ENCODE results near the gene ECM1.

ECM1 gene

DNA sequence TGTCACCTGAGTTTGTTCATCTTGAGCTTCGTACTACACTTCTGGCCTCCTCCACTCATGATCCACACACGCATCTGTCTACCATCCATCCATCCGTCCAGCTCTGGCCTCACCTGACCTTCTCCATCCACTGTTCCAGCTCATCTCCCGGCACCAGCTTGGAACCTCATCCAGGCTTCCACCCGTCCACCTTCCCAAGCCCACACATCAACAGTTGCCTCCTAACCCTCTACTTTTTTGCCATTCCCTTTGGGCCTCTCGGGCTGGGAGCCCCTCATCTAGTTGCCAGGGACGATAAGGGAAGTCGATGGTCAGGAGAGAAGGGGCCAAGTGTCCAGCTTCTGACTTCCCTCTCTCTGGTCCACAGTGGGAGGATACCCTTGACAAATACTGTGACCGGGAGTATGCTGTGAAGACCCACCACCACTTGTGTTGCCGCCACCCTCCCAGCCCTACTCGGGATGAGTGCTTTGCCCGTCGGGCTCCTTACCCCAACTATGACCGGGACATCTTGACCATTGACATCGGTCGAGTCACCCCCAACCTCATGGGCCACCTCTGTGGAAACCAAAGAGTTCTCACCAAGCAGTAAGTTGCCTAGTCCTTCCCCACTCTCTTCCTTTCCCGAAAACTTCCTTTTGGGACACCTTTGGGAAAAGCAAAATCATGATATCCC, 4.2 kb downstream of the ECM1 start:
- DNase-seq (ENCODE audit: low read depth in 1 of 2, low spot score in 1 of 2), result no peak

DNA sequence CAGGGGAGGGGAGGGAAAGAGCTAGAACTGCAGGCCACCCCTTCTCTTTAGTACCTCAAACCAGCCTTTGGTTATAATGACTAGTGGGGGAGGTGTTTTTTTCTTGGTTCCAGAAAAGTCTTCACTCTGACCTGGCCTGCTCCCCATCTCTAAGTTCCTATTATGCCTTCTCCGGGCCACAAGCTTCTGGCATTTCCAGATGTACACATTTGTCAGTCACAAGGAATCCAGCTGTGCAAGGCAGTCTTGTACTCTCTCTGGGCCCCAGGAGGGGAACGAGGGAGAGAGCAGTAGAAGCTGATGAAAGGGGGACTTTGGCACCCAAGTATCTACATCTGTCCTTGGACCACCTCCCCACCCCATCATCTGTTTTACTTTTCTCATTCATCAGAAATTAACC, 4.9 kb downstream of the ECM1 start:
- DNase-seq (ENCODE audit: low read depth in 1 of 2, low spot score in 1 of 2), result no peak

DNA sequence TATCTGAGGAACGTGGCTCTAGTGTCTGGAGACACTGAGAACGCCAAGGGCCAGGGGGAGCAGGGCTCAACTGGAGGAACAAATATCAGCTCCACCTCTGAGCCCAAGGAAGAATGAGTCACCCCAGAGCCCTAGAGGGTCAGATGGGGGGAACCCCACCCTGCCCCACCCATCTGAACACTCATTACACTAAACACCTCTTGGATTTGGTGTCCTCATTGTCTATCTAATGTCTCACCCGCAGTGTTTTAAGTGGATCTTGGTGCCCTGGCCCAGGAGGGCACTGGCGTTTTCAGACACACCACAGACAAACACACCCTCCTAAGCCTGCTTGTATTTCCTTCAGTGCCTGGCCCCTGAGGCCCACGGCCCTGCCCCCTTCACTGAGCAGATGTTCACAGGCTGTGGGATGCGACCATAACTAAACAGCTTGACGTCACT, 5.5 kb downstream of the ECM1 start:
- DNase-seq (ENCODE audit: low read depth in 1 of 2, low spot score in 1 of 2), result no peak

DNA sequence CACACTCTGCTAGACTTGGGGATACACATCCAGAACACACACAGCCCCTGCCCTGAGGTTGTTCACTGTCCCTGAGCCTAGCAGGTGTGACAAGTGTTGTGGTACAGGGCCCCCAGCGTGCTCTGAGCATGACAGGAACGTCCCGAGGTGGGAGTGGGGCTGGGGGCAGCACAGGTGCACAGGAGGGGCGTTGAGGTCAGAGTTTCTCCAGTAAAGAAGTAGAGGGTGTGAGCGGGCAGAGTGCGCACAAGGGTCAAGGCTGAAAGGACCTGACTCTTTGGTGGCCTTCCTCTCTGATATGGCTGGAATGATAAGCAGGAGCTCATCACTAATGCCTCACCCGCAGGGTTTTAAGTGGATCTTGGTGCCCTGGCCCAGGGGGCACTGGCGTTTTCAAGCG, 6.4 kb downstream of the ECM1 start:
- DNase-seq (ENCODE audit: low read depth in 1 of 2, low spot score in 1 of 2), result no peak

DNA sequence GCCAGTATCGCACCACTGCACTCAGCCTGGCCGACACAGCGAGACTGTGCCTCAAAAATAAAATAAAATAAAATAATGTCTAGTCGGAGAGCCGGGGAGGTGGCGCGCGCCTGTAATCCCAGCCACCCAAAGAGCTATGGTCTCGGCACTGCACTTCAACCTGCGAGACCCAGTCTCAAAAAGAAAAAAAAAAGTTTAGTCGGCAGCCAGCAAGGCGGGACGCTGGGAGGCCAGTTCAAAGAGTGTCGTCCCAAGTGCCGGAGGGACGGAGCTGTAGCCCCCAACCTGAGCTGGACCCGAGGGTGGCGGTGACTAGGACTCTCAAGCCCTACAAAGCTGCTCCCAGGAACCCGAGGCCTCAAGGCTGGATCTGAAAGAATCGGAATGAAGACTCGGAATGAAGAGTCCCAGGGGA, 7.0 kb downstream of the ECM1 start:
- DNase-seq (ENCODE audit: low read depth in 1 of 2, low spot score in 1 of 2), result no peak

DNA sequence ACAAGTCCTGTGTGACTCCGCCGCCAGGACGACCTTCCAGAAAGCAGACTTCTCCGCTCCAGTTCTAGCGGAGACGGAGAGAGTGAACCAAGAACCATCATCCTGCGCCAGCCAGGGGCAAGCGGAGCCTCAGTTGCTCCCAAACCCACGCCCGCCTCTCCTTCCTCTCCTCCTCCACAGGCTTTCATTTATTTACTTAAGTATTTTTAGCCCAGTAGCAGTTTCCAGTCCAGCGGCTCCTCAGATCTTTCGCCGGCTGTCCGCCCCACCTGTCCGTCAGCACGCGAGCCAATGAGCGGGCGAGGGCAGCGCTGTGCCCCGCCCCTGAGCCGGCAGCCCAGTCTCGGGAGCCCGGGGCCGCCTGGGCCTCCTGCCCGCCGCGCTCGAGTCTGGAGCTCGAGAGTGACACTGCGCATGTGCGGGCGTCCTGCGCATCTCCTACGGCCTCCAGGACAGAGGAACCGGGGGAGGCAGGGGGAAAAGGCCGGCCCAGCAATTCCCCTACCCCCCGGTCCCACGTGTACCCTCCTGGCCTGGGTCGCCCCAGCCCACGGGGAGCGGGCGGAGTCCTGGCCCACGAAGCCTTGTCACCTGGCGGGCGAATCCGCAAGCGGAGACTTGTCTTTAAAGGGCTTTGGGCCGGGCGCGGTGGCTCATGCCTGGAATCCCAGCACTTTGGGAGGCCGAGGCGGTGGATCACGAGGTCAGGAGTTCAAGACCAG, 7.6 kb downstream of the ECM1 start, which contains the start of gene FALEC:
TSS of gene FALEC (plus strand) at position 425 of the 722 bp plus-strand sequence.
- peak; percentile 86 for DNase-seq (ENCODE audit: low read depth in 1 of 2, low spot score in 1 of 2)

DNA sequence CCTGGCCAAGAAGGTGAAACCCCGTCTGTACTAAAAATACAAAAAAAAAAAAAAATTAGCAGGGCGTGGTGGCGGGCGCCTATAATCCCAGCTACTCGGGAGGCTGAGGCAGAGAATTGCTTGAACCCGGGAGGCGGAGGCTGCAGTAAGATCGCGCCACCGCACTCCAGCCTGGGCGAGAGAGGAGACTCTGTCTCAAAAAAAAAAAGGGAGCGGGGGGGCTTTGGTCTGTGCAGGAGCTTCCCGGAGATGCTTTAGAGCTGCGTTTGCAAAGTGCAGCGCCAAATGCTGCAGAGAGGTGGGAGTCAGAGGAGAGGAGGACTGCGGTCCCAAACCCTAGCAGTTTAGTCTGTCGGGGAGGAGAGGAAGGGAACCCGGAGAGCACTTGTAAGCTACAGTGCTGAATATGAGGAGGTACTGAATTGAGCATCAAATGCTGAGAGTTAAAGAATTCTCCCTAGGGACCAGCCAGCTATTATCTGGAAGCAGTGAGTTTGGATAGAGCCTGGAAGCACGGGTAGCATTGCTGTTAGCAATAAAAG, 8.2 kb downstream of the ECM1 start:
- no peak for DNase-seq (ENCODE audit: low read depth in 1 of 2, low spot score in 1 of 2)

DNA sequence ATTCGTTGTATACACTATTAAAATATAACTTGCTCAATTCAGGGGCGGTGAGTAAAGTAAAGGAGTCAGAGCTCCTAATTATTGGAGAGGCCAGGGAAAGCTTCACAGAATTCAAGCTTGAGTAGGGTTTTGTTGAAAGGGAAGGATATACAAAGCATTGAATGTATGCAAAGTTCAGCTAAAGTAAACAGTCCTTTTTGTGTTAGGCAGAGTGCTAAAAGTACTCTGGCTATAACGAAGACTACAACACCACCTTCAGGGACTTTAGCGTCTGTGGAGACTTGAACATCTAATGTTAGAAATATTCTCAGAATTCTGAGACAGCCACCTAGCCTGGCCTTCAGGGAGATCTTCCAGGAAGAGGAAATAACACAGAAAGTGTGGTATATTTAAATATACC, 8.7 kb downstream of the ECM1 start:
- DNase-seq (ENCODE audit: low read depth in 1 of 2, low spot score in 1 of 2), result no peak

DNA sequence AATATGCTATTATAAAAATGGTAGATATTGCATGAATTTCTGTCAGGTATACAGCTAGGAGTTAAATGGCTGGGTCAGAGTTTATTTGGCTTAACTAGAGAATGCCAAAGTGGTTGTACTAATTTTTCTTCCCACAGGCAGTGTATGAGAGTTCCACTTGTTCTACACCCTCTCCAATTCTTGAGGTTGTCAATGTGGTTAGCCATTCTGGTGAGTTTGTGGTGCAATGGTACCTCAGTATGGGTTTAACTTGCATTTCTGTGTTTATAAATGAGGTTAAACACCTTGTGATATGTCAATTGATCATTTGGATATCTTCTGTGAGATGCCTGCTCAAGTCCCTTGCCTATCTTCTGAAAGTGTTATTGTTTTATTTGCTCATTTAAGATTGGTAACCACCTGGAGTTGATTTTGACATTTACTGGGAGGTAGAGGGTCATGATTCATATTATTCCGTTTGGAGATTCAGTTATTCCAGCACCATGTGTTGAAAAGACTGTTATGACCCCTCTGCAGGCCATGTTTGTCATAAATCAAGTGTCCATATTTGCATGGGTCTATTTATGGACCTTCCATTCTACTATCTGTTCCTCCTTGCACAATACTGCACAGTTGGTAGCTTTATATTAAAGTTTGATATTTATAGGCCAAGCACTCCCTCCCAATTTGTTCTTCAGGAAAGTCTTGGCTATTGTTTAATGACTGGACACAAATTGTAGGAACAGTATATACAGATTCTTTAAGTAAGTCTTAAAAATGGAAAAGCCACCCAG, 13.5 kb downstream of the ECM1 start:
- no peak for DNase-seq (ENCODE audit: low read depth in 1 of 2, low spot score in 1 of 2)

DNA sequence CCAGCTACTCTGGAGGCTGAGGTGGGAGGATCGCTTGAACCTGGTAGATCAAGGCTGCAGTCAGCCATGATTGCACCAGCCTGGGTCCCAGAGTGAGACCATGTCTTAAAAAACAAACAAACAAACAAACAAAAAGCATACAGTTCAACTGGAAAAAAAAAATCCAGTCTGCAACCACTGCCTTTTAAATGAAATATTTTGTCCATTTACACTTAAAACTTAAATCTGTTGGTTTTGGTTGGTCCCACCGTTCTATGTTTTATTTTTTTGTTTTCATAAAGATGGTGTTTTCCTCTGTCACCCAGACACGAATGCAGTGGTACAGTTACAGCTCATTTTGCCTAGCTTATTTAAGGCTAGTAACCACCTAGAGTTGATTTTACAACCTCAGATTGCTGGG, 17.4 kb downstream of the ECM1 start:
- no peak for DNase-seq (ENCODE audit: low read depth in 1 of 2, low spot score in 1 of 2)

DNA sequence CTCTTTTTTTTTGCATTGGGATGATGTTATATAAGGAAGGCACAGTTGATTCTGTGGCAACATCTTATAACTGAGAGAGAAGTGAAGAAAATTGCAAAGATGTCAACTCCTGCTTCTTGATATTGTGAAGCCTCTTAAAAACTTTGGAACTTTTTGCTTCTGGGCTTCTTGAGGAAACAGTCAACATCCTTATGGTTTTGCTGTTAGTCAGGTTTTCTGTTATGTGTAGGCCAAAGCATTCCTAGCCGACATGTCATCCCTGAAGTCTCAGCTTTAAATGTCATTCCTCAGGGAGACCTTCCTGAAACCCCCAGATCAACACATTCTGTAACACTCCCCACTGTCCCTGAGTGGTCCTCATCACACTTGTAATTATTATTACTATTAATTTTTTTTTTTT, 20.3 kb downstream of the ECM1 start:
- DNase-seq (ENCODE audit: low read depth in 1 of 2, low spot score in 1 of 2), result no peak

DNA sequence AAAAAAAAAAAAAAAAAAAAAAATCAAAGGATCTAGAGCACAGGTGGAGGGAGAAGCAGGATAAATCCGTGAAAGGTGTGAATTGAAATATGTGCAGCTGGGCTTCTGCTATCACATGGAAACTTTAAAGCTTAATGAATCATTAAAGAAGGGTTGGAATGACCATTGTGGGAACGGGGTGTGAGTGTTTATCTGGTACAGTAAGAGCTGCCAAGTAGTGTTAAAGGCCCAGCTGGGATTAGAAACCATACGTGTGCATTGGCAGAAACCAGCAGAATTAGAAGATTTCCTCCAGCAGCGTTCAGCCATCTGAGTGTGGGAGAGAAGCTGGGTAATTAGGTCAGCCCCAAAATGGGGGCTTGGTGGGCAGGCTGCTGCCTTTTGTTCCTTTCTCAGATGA, 21.1 kb downstream of the ECM1 start:
- DNase-seq (ENCODE audit: low read depth in 1 of 2, low spot score in 1 of 2), result no peak

DNA sequence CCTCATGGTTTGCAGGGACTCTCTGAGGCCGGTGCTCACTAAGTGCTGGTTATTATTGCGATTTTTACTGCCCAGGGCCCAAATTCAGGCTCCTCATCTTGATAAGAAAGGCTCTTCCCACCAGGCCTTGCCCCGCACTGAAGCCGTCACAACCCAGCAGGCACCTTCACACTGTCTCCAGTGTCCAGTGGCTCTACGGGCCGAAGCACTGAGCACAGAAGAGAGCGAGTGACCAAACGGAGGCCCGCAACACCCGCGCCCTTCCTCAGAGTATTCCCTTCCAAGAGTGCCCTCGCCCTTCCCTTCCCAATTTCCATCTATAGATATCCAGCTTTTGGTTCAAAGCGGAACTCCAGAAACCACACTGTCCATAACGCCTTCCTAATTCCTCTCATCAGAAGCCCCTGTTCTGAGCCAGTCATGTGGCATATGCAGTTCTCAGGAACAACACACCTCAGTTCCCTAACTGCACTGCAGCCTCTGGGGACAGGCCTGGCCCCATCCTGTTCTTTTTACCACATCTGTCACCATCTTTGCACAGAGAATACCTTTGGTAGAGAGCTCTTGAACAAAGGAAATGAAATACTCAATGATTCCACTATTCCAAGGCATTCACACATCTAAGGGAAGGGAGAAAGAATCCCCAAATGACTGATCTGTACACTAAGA, 22.7 kb downstream of the ECM1 start:
- no peak for DNase-seq (ENCODE audit: low read depth in 1 of 2, low spot score in 1 of 2)

DNA sequence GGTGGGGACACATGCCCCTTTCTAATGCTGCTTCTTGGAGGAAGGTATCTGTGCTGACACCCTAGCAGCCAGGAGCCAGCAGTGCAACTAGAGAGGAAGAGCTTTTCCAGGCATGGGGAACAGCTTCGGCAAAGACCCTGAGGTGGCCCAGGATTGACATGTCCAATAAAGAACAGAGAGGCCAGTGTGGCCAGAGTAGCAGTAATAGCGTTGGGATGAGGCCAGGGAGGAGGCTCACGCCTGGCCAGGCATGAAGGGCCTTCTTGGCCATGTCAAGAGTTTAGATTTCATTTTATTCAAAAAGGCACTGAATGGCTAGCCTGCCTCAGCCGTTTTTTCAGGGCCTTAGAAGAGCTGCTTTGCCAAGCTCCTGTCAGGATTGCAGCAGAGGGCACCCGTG, 25.0 kb downstream of the ECM1 start:
- DNase-seq (ENCODE audit: low read depth in 1 of 2, low spot score in 1 of 2), result no peak

DNA sequence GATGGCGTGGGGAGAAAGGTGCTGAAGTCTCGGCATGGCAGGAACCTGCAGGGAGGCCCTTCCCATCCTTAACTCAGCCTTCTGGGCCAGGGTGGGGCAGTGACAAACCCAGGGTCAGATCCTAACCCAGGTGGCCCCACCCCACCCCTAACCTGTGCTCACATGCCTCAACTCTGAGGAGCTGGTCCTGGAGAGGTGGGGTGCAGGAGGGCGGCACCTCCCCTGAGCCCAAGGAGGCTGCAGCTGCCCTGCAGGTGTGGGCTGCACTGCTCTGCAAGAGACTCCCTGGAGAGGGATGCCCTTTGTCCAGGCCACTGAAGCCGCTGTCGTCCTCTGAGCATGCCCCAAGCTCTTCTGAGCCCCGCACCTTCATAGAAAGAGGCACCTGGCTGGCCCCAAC, 26.1 kb downstream of the ECM1 start:
- no peak for DNase-seq (ENCODE audit: low read depth in 1 of 2, low spot score in 1 of 2)

DNA sequence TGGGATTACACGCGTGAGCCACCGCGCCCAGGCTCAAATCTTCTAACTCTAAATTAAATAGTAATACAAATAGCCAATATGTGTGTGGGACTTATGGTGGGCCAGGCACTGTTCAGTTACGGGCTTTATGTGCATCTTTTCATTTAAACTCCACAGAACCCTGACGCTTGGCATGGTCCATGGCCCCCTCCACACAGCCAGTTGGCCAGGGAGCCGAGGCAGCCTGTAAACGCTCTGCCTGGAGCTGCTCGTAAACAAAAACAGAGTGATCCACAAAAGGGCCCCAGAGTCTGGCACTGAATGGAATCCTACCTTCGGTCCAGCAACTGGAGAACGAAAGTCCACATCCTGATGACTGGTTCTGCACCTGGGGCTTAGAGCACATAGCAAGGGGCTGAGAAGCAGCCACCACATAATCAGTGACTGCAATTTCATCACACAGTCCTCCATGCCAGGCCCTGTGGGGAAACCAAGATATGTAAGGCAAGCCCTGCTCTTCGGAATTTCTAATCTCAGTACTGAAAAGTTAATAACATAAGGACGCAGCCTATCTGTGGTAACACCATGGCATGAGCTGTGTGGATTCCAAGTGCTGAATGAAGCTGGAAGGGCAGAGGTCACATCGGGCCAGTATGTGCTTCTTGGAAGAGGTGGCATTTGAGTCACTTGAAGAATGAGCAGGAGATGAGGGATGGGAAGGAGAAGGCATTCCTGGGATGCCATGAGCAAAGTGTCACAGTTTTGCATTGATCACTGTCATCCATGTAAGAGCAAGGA, 27.8 kb downstream of the ECM1 start:
- no peak for DNase-seq (ENCODE audit: low read depth in 1 of 2, low spot score in 1 of 2)

DNA sequence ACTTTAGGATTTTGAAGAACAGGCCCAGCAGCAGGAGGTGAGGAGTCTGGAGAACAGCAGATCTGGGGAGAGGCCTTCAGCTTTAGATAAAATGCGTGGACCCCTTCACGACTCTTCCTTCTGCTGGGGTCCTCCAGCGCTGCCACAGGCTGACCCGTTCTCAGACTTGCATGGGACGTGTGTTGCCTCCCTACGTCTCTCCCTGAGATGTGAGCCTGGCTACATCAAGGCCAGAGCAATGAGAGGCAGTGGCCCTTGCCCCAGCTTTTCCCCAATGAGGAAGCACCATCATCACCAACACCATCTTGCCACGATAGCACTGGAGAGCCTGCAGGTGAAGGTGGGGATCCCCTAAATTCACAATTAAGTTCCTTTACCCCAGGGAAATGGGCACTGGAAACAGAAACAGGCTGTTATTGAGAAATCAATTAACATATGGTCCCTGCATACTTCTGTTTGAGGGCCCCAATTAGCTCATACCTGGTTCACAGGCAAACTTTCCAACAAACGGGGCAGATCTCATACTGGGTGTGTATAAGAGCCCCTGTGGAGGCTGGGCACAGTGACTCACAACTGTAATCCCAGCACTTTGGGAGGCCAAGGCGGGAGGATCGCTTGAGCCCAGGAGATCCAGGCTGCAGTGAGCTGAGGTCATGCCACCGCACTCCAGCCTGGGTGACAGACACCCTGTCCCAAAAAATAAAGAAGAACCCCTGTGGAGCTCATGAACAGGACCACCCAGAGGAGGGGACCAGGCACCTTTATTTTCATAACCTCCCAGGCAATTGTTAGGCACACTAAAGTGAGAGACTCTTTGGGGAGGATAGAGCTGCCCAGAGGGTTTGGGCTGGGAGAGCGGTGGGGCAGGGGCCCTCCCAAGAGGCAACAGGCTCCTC, 29.2 kb downstream of the ECM1 start:
- DNase-seq (ENCODE audit: low read depth in 1 of 2, low spot score in 1 of 2), result no peak

DNA sequence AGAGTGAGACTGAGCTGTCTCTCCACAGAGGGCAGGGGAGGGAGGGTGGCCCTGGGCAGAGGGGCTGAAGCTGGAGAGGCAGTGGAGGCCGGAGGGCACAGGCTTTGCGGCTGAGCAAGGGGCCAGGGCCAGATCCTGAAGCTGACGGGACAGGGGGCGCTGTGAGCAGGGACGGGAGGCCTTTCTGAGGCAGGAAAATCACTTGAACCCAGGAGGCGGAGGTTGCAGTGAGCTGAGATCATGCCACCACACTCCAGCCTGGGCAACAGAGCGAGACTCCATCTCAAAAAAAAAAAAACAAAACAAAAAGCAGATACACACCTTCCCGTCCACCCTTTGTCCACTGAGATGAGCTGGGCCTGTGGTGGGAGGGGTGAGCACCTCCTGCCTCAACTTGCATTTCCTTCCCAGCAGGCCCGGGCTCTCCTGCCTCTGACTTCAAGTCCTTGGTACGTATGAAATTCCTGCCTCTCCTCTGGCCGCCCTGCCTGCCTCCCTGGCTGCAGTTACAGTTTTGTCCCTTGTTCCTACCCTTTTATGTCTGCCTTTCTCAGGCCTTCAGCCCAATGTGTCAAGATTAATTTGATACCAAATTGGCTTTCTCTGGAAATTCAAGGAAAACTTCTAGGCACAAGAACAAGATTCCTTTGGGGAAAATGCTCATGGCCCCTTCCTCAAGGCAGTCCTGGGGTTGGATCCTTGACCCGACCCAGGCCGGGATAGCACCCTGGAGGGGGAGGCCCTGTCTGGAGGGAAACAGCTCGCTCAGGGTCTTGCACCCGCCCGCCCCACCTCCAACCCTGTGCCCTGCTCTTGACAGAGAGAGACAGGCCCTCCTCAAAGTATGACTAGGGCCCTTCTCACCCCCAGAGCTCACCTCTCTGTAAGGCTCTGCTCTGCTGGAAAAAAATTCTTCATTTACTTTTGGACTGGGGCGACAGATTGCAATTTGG, 30.1 kb downstream of the ECM1 start:
- no peak for DNase-seq (ENCODE audit: low read depth in 1 of 2, low spot score in 1 of 2)

Measured in activated CD4-positive, alpha-beta T cell treated with anti-CD3 and anti-CD28 coated beads, Interleukin-2, amount 50 U/mL, for 24 hours (primary cell).